Measurements from ENCODE around the gene SOCS3. TPM values are rescaled to one million over a fixed set of nuclear protein-coding genes. Genes with fewer than 3 reads are reported as not detected.
A peak's percentile ranks its signal among the peaks of the same experiment; 100 is the strongest.

SOCS3 gene
- total and polyA plus RNA-seq, 10 donors: 10.7 to 164 (median 62.1) TPM

- H3K4me3 ChIP-seq: peak overlapping the region; percentile 92 to 99 (median 98)
- no peaks in the 10 kb centered on the region for H3K27me3 ChIP-seq (replicated peaks in 1 of 7)
- intact Hi-C loops (cut with DNase I; ENCODE audit: low total_unique reads): no loop called here
- DNase-seq: peak; percentile 75
- 55 to 64% (median 60%) methylated on average over 14 of the region's 14 CpGs for WGBS, 5 donors
- H3K36me3 ChIP-seq: peaks cover 0 to 13% (median 0%) of the 10 kb centered on the region in 6 donors
- H3K9me3 ChIP-seq: no peaks in the 10 kb centered on the region
- no peak for TF ChIP-seq CTCF (IDR thresholded peaks at IDR 0.05 in 8 of 11, conservative IDR thresholded peaks at IDR 0.05 in 3 of 11)
- no peak for TF ChIP-seq POLR2A (IDR thresholded peaks at IDR 0.05)
- TF ChIP-seq POLR2AphosphoS5 (IDR thresholded peaks at IDR 0.05): no peak
- peak overlapping the region; percentile 89 to 99 (median 94) for H3K27ac ChIP-seq
- H3K4me1 ChIP-seq: peaks cover 36 to 84% (median 65%) of the 10 kb centered on the region in 6 donors
Measured at GRCh38 chr17:78377858-78378224, 18.0 kb upstream of the SOCS3 start.

DNA sequence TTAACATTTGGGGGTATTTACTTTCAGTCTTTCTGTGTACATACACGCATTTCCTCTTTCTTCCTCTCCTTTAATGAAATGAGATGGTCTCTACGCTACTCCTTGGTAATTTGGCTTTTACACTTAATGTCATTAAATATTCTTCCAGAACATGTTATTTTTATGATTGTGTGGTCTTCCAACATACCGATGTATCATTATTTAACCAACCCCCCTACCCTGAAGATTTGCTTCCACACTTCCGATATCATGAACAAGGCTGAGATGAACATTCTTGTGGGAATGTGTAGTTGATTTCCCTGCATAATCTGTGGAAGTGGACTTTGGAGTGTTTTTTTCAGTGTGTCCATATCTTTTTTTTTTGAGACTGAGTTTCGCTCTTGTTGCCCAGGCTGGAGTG lies 16.3 kb upstream of the SOCS3 start:
- no peaks in the 10 kb centered on the region for H3K27me3 ChIP-seq (replicated peaks in 1 of 7)
- peaks cover 22 to 67% (median 48%) of the 10 kb centered on the region in 6 donors for H3K4me1 ChIP-seq
- peaks cover 0 to 11% (median 0%) of the 10 kb centered on the region in 6 donors for H3K36me3 ChIP-seq
- peak overlapping the region in 7 of 8 donors; percentile 55 to 99 (median 80) for H3K27ac ChIP-seq
- H3K9me3 ChIP-seq: no peaks in the 10 kb centered on the region
- intact Hi-C loops (cut with DNase I; ENCODE audit: low total_unique reads): no loop called here
- TF ChIP-seq CTCF (IDR thresholded peaks at IDR 0.05 in 8 of 11, conservative IDR thresholded peaks at IDR 0.05 in 3 of 11) (no peak), POLR2AphosphoS5 (IDR thresholded peaks at IDR 0.05) (no peak), POLR2A (IDR thresholded peaks at IDR 0.05) (no peak)
- DNase-seq: no peak
- H3K4me3 ChIP-seq: no peak overlapping the region
- 77 to 88% (median 84%) methylated on average over 5 of the region's 5 CpGs for WGBS, 5 donors

GRCh38 chr17:78375401-78376151 lies 15.7 kb upstream of the SOCS3 start:
- Histone ChIP-seq H3K4me1 (peaks cover 16 to 62% (median 42%) of the 10 kb centered on the region in 6 donors), H3K36me3 (peaks cover 0 to 5% (median 0%) of the 10 kb centered on the region in 6 donors), H3K27me3 (replicated peaks in 1 of 7) (no peaks in the 10 kb centered on the region), H3K9me3 (no peaks in the 10 kb centered on the region), H3K4me3 (peak overlapping the region in 1 of 8 donors; percentile 9), H3K27ac (peak overlapping the region in 7 of 8 donors; percentile 55 to 99 (median 80))
- TF ChIP-seq POLR2A (IDR thresholded peaks at IDR 0.05): no peak
- TF ChIP-seq POLR2AphosphoS5 (IDR thresholded peaks at IDR 0.05): peak in 1 of 3 donors; percentile 72
- intact Hi-C loops (cut with DNase I; ENCODE audit: low total_unique reads): no loop called here
- DNase-seq: peak; percentile 84
- WGBS, 5 donors: 41 to 71% (median 56%) methylated on average over 9 of the region's 9 CpGs

DNA sequence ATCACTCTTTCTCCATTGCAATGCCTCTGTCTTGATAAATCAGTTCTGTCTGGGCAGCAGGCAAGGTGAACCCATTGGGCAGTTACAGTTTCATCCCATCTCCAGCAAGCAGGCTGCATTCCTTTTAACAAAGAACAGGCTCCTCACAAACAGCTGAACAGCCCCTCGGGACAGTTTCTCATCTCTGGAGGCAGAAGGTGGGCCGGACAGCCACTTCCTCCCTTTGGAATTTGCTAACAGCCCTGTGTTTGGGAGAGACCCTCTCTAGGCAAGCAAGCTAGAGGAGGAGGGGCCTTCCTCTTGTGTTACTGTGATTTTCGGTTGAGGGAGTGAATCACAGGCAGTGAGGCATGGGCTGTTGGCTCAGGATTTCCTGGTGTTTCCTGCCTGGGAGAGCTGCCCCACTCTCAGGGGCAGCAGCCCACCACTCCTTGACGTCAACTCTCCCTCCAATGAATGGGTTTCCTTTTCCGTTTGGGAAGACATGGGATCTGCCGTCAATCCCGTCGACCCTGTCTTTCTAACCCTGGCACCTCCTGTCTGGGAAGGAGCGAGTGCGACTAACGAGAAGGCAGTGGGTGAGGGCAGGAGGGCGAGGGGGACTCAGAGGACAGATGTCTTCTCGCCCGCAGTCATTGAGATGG lies 14.9 kb upstream of the SOCS3 start:
- intact Hi-C loops (cut with DNase I; ENCODE audit: low total_unique reads): no loop called here

More for the DNA sequence above, 14.9 kb upstream of the SOCS3 start:
- Histone ChIP-seq H3K4me3 (no peak overlapping the region), H3K9me3 (no peaks in the 10 kb centered on the region), H3K27me3 (replicated peaks in 1 of 7) (no peaks in the 10 kb centered on the region), H3K4me1 (peaks cover 8 to 53% (median 34%) of the 10 kb centered on the region in 6 donors), H3K27ac (peak overlapping the region in 7 of 8 donors; percentile 55 to 99 (median 80)), H3K36me3 (no peaks in the 10 kb centered on the region)
- WGBS, 5 donors: 56 to 73% (median 62%) methylated on average over 14 of the region's 14 CpGs
- no peak for DNase-seq
- TF ChIP-seq POLR2AphosphoS5 (IDR thresholded peaks at IDR 0.05) (peak in 2 of 3 donors; percentile 43 to 62), CTCF (IDR thresholded peaks at IDR 0.05 in 8 of 11, conservative IDR thresholded peaks at IDR 0.05 in 3 of 11) (no peak)
